Neutrophil (primary cell): Measurements from ENCODE around the gene ARG1.

Experiments used
- H3K27ac ChIP-seq: fragments of 200-600 bp; sonication (generic); 2 replicates; pipeline ENCODE4 v1.5.1; 2016; ENCODE audit warnings: mild to moderate bottlenecking, moderate library complexity
- H3K27me3 ChIP-seq: fragments of 200-600 bp; sonication (generic); 2 replicates; pipeline ENCODE4 v1.6.0; 2016; ENCODE audit warnings: mild to moderate bottlenecking
- H3K36me3 ChIP-seq: fragments of 200-600 bp; sonication (generic); 2 replicates; pipeline ENCODE4 v1.5.1; 2017
- H3K4me1 ChIP-seq, 2 experiments: fragments of 200-600 bp in 1 of 2; sonication (generic) in 1 of 2; 1 replicate in 1 of 2; 2 replicates in 1 of 2; pipeline versions ENCODE4 v1.5.1 to v1.6.1; 2013 to 2016; ENCODE audit warnings: low read depth in 1 of 2, low read length in 1 of 2, mild to moderate bottlenecking in 1 of 2, moderate library complexity in 1 of 2; ENCODE audit not compliant: control insufficient read depth in 1 of 2, insufficient read depth in 1 of 2
- H3K4me3 ChIP-seq, 2 experiments: fragments of 200-600 bp in 1 of 2; sonication (generic) in 1 of 2; 1 replicate in 1 of 2; 2 replicates in 1 of 2; pipeline ENCODE4 v1.5.1; 2013 to 2016; ENCODE audit warnings: low read depth in 1 of 2, low read length in 1 of 2, mild to moderate bottlenecking in 1 of 2, moderate library complexity in 1 of 2
- H3K9me3 ChIP-seq: fragments of 200-600 bp; sonication (generic); 2 replicates; pipeline ENCODE4 v1.5.1; 2016
- TF ChIP-seq, protein P1 (sequence below): fragments of 200-600 bp; sonication (generic); IDR thresholded peaks from 2 replicates; pipeline ENCODE4 v1.5.1; 2016; ENCODE audit warnings: antibody characterized with exemption

Gene ARG1

DNA sequence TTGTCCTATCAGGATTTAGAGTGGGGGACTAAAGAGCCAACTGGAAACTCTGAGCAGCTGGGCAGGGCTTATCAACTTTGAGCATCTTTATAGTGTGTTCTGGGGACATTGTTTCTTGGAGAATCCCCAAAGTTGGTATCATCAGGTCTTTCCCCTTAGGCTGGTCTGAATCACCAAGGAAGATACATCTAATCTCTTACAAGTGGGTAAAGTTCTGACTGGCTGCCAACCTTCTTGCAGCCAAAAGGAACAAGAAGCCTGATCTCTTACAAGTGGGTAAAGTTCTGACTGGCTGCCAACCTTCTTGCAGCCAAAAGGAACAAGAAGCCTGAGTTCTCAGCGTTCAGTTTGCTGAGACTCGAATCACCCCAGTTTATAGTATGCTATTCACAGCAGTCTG, 56.6 kb downstream of the ARG1 start:
- Histone ChIP-seq H3K4me1 (peaks cover 12 to 13% of the 10 kb centered on the region in 2 experiments), H3K27ac (no peak overlapping the region), H3K9me3 (no peaks in the 10 kb centered on the region), H3K27me3 (no peaks in the 10 kb centered on the region), H3K4me3 (no peak overlapping the region), H3K36me3 (peaks cover 12% of the 10 kb centered on the region)
- TF ChIP-seq, protein P1, sequence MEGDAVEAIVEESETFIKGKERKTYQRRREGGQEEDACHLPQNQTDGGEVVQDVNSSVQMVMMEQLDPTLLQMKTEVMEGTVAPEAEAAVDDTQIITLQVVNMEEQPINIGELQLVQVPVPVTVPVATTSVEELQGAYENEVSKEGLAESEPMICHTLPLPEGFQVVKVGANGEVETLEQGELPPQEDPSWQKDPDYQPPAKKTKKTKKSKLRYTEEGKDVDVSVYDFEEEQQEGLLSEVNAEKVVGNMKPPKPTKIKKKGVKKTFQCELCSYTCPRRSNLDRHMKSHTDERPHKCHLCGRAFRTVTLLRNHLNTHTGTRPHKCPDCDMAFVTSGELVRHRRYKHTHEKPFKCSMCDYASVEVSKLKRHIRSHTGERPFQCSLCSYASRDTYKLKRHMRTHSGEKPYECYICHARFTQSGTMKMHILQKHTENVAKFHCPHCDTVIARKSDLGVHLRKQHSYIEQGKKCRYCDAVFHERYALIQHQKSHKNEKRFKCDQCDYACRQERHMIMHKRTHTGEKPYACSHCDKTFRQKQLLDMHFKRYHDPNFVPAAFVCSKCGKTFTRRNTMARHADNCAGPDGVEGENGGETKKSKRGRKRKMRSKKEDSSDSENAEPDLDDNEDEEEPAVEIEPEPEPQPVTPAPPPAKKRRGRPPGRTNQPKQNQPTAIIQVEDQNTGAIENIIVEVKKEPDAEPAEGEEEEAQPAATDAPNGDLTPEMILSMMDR = no peak

DNA sequence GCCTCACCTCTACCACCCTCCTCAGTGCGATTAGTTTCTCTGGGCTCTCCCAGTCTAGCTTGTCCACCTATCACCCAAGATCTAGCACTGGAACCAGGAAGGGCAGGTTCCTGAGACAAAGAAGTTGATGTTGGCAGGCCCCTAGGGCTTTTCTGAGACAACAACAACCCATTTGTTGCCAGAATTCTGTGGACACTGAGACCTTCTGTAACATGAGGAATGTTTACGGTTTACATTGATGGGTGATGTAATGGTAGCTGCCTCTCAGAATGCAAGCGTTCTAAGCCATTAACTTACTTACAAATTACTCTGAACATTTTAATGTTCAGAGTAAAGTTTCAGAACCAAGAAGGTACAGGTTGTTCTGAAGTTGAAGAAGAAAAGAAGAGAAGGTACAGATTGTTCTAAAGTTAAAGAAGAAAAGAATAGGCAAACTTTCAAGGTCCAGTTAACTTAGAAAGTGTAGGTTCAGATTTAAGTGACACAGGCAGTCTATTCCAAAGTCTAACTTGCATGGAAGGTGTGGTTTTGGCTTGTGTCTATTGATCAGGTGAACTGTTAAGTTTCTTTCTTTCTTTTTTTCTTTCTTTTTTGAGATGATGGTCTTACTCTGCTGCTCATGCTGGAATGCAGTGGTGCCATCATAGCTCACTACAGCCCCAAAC, 58.7 kb downstream of the ARG1 start:
- Histone ChIP-seq H3K36me3 (no peaks in the 10 kb centered on the region), H3K4me1 (peaks cover 12 to 13% of the 10 kb centered on the region in 2 experiments), H3K4me3 (no peak overlapping the region), H3K9me3 (no peaks in the 10 kb centered on the region), H3K27ac (no peak overlapping the region), H3K27me3 (peaks cover 7% of the 10 kb centered on the region)
- TF ChIP-seq, protein P1 = no peak
